Measurements from ENCODE around the gene UTS2B.

- TF ChIP-seq POLR2AphosphoS5 (IDR thresholded peaks at IDR 0.05) (no peak), POLR2A (IDR thresholded peaks at IDR 0.05) (no peak)
Measured at GRCh38 chr3:191372122-191372521, 41.8 kb upstream of the UTS2B start.

Data from transverse colon (tissue), 3 donors.